HepG2 (cell line): Measurements from ENCODE around the gene FOSL2. TPM values are rescaled to one million over a fixed set of nuclear protein-coding genes. Genes with fewer than 3 reads are reported as not detected.

Source experiments
- BHLHE40 ChIP-seq: IDR thresholded peaks from 2 replicates; pipeline ENCODE4 v1.6.1; 2011; ENCODE audit warnings: low read length, improper control_type of control experiment
- CTCF ChIP-seq: sonication (generic); formaldehyde crosslinking; IDR thresholded peaks from 2 replicates; pipeline ENCODE4 v1.5.0; 2020; ENCODE audit warnings: mild to moderate bottlenecking, missing genetic modification reagents, moderate library complexity
- FLYWCH1 ChIP-seq: sonication (generic); formaldehyde crosslinking; IDR thresholded peaks from 2 replicates; pipeline ENCODE4 v1.8.1; 2023; ENCODE audit warnings: mild to moderate bottlenecking, missing genetic modification reagents
- GATAD2A ChIP-seq: IDR thresholded peaks from 2 replicates; pipeline ENCODE4 v1.6.1; 2016
- HMGXB4 ChIP-seq, 2 experiments: sonication (generic) in 1 of 2; formaldehyde crosslinking in 1 of 2; IDR thresholded peaks; 2 replicates each; pipeline versions ENCODE4 v1.4.0 to v1.6.1; 2018 to 2020; ENCODE audit warnings: missing genetic modification reagents in 2 of 2, borderline replicate concordance in 1 of 2, low read depth in 1 of 2, mild to moderate bottlenecking in 1 of 2, missing biosample characterization in 1 of 2
- HNRNPL ChIP-seq: fragments of 200-400 bp; formaldehyde crosslinking; IDR thresholded peaks from 2 replicates; pipeline ENCODE4 v1.6.1; 2017; ENCODE audit warnings: mild to moderate bottlenecking, low read depth, low read length
- IKZF5 ChIP-seq: IDR thresholded peaks from 2 replicates; pipeline ENCODE4 v1.6.1; 2018; ENCODE audit warnings: missing genetic modification reagents, mild to moderate bottlenecking, missing compliant biosample characterization
- MBD4 ChIP-seq: IDR thresholded peaks from 2 replicates; pipeline ENCODE4 v1.6.1; 2012; ENCODE audit warnings: low read length, inconsistent platforms, borderline replicate concordance
- RBFOX2 ChIP-seq: fragments of 200-400 bp; formaldehyde crosslinking; IDR thresholded peaks from 2 replicates; pipeline ENCODE4 v1.6.1; 2017; ENCODE audit warnings: low read depth, mild to moderate bottlenecking, low read length
- RXRA ChIP-seq: sonication (generic); formaldehyde crosslinking; IDR thresholded peaks from 2 replicates; pipeline ENCODE4 v1.5.1; 2020; ENCODE audit warnings: missing genetic modification reagents
- SMC3 ChIP-seq: IDR thresholded peaks from 2 replicates; pipeline ENCODE4 v1.6.1; 2011; ENCODE audit warnings: low read length, improper control_type of control experiment
- STAG1 ChIP-seq: sonication (generic); formaldehyde crosslinking; IDR thresholded peaks from 2 replicates; pipeline ENCODE4 v1.4.0; 2020; ENCODE audit warnings: missing genetic modification reagents
- ZBTB38 ChIP-seq: sonication (generic); formaldehyde crosslinking; IDR thresholded peaks from 2 replicates; pipeline ENCODE4 v1.5.1; 2020; ENCODE audit warnings: mild to moderate bottlenecking, missing genetic modification reagents
- ZC3H13 ChIP-seq: sonication (generic); formaldehyde crosslinking; IDR thresholded peaks from 2 replicates; pipeline ENCODE4 v1.8.1; 2023; ENCODE audit warnings: mild to moderate bottlenecking, missing genetic modification reagents, moderate library complexity
- ZNF652 ChIP-seq: IDR thresholded peaks from 2 replicates; pipeline ENCODE4 v1.6.1; 2016; ENCODE audit warnings: low read depth, borderline replicate concordance
- ZNF710 ChIP-seq: sonication (generic); formaldehyde crosslinking; IDR thresholded peaks from 2 replicates; pipeline ENCODE4 v1.5.0; 2020; ENCODE audit warnings: mild to moderate bottlenecking, missing genetic modification reagents, borderline replicate concordance
- polyA plus RNA-seq, 8 experiments: library from polyadenylated mRNA; depleted of rRNA in 3 of 8; stranded (reverse) in 7 of 8; unstranded in 1 of 8; fragments of >200 nt; fragmentation: Illumina TruSeq in 4 of 8; extraction: Trizol in 4 of 8; gene quantifications; 2 replicates each; pipeline versions ENCODE4 v1.2.1 to v1.2.3, GENCODE V29; 2011 to 2016; ENCODE audit warnings: low read depth in 4 of 8, missing spikeins in 1 of 8, mixed read lengths in 1 of 8; ENCODE audit not compliant: insufficient read depth in 1 of 8
- total RNA-seq, 5 experiments: library from RNA; depleted of rRNA; stranded (reverse); fragments of >200 nt; fragmentation: Illumina TruSeq; extraction: Trizol; gene quantifications; 2 replicates each; pipeline ENCODE4 v1.2.3, GENCODE V29; 2016; ENCODE audit warnings: low read depth in 1 of 5

Gene FOSL2
- total and polyA plus RNA-seq, 2 of the 13 experiments (the other 11 are each of a cell fraction or from before 2014, with no cell fraction given), result 3.4 to 18.1 TPM

- peak; percentile 51 for TF ChIP-seq CTCF
- TF ChIP-seq ZC3H13, result peak; percentile 79
- peak; percentile 15; the same call in 1 of the 2 replicates for TF ChIP-seq RXRA (CRISPR knock-in tag)
- TF ChIP-seq ZNF652 (CRISPR knock-in tag), result no peak
- TF ChIP-seq SMC3, result 0 out of 2 replicates have a peak, but pooled peaks have one; percentile 4
- TF ChIP-seq BHLHE40, result no peak
- peak in 1 of 2 experiments; percentile 48; a peak in 1 of 4 replicates for TF ChIP-seq HMGXB4 (CRISPR knock-in tag; IDR thresholded peaks at IDR 0.05; ENCODE audit: borderline replicate concordance in 1 of 2, low read depth in 1 of 2)
- peak; percentile 35; the same call in 1 of the 2 replicates for TF ChIP-seq ZBTB38 (CRISPR knock-in tag)
- TF ChIP-seq HNRNPL, result 0 out of 2 replicates have a peak, but pooled peaks have one; percentile 18
- TF ChIP-seq RBFOX2, result peak; percentile 42; the same call in 1 of the 2 replicates
- TF ChIP-seq GATAD2A (CRISPR knock-in tag), result no peak
- TF ChIP-seq IKZF5 (CRISPR knock-in tag), result peak; percentile 23; the same call in 1 of the 2 replicates
- TF ChIP-seq FLYWCH1 (CRISPR knock-in tag), result no peak
- TF ChIP-seq ZNF710 (CRISPR knock-in tag), result no peak
- TF ChIP-seq STAG1 (CRISPR knock-in tag), result peak; percentile 46
- no peak for TF ChIP-seq MBD4
Measured at GRCh38 chr2:28413152-28413898, 20.7 kb downstream of the FOSL2 start (continued).
